Panc1 (cell line): ENCODE results near the gene SORL1. TPM values are rescaled to one million over a fixed set of nuclear protein-coding genes. Genes with fewer than 3 reads are reported as not detected.

Experiments
- ATAC-seq: fragments of 200-7000 bp; cut with Tn5 transposase; 2 replicates; pipeline ENCODE4 v1.9.1; 2020; ENCODE audit warnings: mild to moderate bottlenecking, moderate library complexity
- BruUV-seq: library from RNA; stranded (reverse); fragments of 400-500 nt; replicated peaks from 2 replicates; lab custom pipeline; 2021; lab: Mats Ljungman, UMichigan
- CTCF ChIA-PET: fragments of 300-600 bp; sonication (Branson Sonifier 250); formaldehyde crosslinking; loops from one replicate; lab custom pipeline; 2022; ENCODE audit warnings: antibody characterized with exemption; lab: Charles Lee
- POLR2A ChIA-PET: fragments of 300-600 bp; sonication (Branson Sonifier 250); formaldehyde crosslinking; loops from one replicate; lab custom pipeline; 2022; ENCODE audit warnings: antibody characterized with exemption; lab: Charles Lee
- DNase-seq: peaks from one replicate; pipeline ENCODE4 v3.0.0-alpha.2; 2010; ENCODE audit warnings: low read depth, low spot score
- H3K27ac ChIP-seq: 2 replicates; pipeline ENCODE4 v1.5.1; 2011; ENCODE audit warnings: mild to moderate bottlenecking, low read length, inconsistent platforms
- H3K27me3 ChIP-seq: fragments of 200-500 bp; sonication (Bioruptor generic); 2 replicates; pipeline ENCODE4 v1.6.0; 2014; ENCODE audit warnings: low read length, inconsistent platforms; ENCODE audit not compliant: control insufficient read depth, insufficient read depth
- H3K36me3 ChIP-seq: fragments of 200-500 bp; sonication (Bioruptor generic); 2 replicates; pipeline ENCODE4 v1.5.1; 2014; ENCODE audit warnings: inconsistent platforms, mild to moderate bottlenecking, low read length, moderate library complexity; ENCODE audit not compliant: control insufficient read depth, insufficient read depth
- H3K4me1 ChIP-seq: 2 replicates; pipeline ENCODE4 v1.5.1; 2011; ENCODE audit warnings: inconsistent platforms, mild to moderate bottlenecking, low read length, moderate library complexity; ENCODE audit not compliant: control insufficient read depth, insufficient read depth
- H3K4me3 ChIP-seq, 2 experiments: 2 replicates each; pipeline ENCODE4 v1.5.1; 2011 to 2012; ENCODE audit warnings: low read depth in 2 of 2, low read length in 2 of 2, mild to moderate bottlenecking in 2 of 2, inconsistent platforms in 1 of 2, moderate library complexity in 1 of 2
- H3K9me3 ChIP-seq: fragments of 200-500 bp; sonication (Bioruptor generic); 2 replicates; pipeline ENCODE4 v1.5.1; 2014; ENCODE audit warnings: low read depth, mild to moderate bottlenecking, inconsistent platforms, low read length, moderate library complexity; ENCODE audit not compliant: control insufficient read depth, insufficient read depth
- CTCF ChIP-seq: fragments of 450-650 bp; IDR thresholded peaks from 2 replicates; pipeline ENCODE4 v1.5.1; 2017; ENCODE audit warnings: mild to moderate bottlenecking
- POLR2AphosphoS5 ChIP-seq: IDR thresholded peaks from 2 replicates; pipeline ENCODE4 v1.6.1; 2012; ENCODE audit warnings: mild to moderate bottlenecking, low read depth, low read length, moderate library complexity
- SIN3A ChIP-seq: IDR thresholded peaks from 2 replicates; pipeline ENCODE4 v1.6.1; 2012; ENCODE audit warnings: low read depth, mild to moderate bottlenecking, low read length, moderate library complexity, borderline replicate concordance; ENCODE audit not compliant: insufficient read depth
- TCF7L2 ChIP-seq: IDR thresholded peaks from 2 replicates; pipeline ENCODE4 v1.6.1; 2011; ENCODE audit warnings: mild to moderate bottlenecking, low read depth, low read length, inconsistent platforms
- in situ Hi-C: cut with HindIII; loops from 2 replicates; pipeline ENCODE4 v1.10.0; 2016; ENCODE audit warnings: low sequenced_read_pairs, low pct_unique_long_range_greater_than_20kb
- intact Hi-C: fragments of 100-400 bp; cut with micrococcal nuclease; formaldehyde crosslinking; loops from one replicate; pipeline ENCODE4 v1.10.0; 2022; ENCODE audit not compliant: unreplicated experiment
- total RNA-seq: library from RNA; stranded (reverse); gene quantifications from one replicate; pipeline ENCODE4 v1.2.1, GENCODE V29; 2021; ENCODE audit not compliant: unreplicated experiment
- TF ChIP-seq, protein P1 (sequence below), 2 experiments: IDR thresholded peaks; 2 replicates each; pipeline ENCODE4 v1.6.1; 2011 to 2012; ENCODE audit warnings: low read depth in 2 of 2, control low read depth in 1 of 2, low read length in 1 of 2, mild to moderate bottlenecking in 1 of 2, moderate library complexity in 1 of 2; ENCODE audit not compliant: insufficient read depth in 1 of 2

SORL1 gene
- total RNA-seq, 1 experiment from 2014 or later, result 36.3 TPM

DNA sequence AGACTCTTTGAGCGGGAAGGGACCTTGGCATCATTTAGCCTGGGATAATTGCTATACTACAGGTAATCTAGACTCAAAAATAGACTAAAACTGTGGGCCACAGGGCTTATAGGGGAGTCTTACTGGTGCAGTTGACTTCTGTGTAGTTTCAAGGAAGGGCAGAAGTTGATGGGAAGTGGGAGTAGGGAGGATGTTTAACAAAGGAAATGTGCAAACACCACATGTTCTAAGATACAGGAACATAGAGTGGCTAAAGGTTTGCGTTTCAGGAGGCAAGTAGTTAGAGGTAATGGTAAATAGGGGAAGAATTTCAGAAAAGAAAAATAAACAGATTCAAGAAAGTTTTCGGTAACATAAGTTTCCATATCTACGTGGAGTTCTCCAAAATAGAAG, 14.4 kb upstream of the SORL1 start:
- H3K9me3 ChIP-seq, result no peaks in the 10 kb centered on the region
- ChIA-PET POLR2A (no interaction called here), CTCF (no interaction called here)
- intact Hi-C loops, result no loop called here
- no peak for TF ChIP-seq POLR2AphosphoS5
- no peak for TF ChIP-seq TCF7L2
- TF ChIP-seq SIN3A, result no peak
- TF ChIP-seq, protein P1, sequence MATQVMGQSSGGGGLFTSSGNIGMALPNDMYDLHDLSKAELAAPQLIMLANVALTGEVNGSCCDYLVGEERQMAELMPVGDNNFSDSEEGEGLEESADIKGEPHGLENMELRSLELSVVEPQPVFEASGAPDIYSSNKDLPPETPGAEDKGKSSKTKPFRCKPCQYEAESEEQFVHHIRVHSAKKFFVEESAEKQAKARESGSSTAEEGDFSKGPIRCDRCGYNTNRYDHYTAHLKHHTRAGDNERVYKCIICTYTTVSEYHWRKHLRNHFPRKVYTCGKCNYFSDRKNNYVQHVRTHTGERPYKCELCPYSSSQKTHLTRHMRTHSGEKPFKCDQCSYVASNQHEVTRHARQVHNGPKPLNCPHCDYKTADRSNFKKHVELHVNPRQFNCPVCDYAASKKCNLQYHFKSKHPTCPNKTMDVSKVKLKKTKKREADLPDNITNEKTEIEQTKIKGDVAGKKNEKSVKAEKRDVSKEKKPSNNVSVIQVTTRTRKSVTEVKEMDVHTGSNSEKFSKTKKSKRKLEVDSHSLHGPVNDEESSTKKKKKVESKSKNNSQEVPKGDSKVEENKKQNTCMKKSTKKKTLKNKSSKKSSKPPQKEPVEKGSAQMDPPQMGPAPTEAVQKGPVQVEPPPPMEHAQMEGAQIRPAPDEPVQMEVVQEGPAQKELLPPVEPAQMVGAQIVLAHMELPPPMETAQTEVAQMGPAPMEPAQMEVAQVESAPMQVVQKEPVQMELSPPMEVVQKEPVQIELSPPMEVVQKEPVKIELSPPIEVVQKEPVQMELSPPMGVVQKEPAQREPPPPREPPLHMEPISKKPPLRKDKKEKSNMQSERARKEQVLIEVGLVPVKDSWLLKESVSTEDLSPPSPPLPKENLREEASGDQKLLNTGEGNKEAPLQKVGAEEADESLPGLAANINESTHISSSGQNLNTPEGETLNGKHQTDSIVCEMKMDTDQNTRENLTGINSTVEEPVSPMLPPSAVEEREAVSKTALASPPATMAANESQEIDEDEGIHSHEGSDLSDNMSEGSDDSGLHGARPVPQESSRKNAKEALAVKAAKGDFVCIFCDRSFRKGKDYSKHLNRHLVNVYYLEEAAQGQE (IDR thresholded peaks at IDR 0.05; ENCODE audit: insufficient read depth in 1 of 2, low read depth in 2 of 2, low read length in 1 of 2), result no peak
- TF ChIP-seq CTCF, result no peak
- ATAC-seq (no peak), DNase-seq (no peak)
- H3K36me3 ChIP-seq, result no peaks in the 10 kb centered on the region
- BruUV-seq, result no TSS peak
- H3K27me3 ChIP-seq, result no peaks in the 10 kb centered on the region; the same call in 1 of the 2 replicates
- H3K27ac ChIP-seq, result no peak overlapping the region
- H3K4me1 ChIP-seq, result no peaks in the 10 kb centered on the region
- in situ Hi-C loops, result no loop called here
- H3K4me3 ChIP-seq, result no peak overlapping the region

DNA sequence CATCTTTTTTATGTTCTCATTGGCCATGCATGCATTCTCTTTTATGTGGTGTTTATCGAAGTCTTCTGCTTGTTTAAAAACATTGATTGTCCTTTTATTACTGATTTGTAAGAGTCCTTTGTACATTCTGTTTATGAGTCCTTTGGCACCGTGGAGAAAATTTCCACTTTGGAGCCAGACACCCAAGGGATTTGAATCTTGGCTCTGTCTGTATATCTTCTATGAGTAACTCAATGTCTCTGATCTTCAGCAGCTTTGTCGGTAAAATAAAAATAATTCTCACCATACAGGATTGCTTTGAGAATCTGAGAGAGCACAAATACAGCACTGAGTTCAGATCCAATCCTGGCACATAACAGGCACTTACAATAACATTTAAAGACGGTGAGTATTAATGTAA, 12.8 kb upstream of the SORL1 start:
- intact Hi-C loops, result no loop called here
- H3K36me3 ChIP-seq, result no peaks in the 10 kb centered on the region
- H3K9me3 ChIP-seq, result no peaks in the 10 kb centered on the region
- in situ Hi-C loops, result no loop called here
- no peak overlapping the region for H3K27ac ChIP-seq
- DNase-seq (no peak), ATAC-seq (no peak)
- ChIA-PET CTCF (no interaction called here), POLR2A (no interaction called here)
- no TSS peak for BruUV-seq
- no peaks in the 10 kb centered on the region for H3K4me1 ChIP-seq
- TF ChIP-seq TCF7L2 (no peak), CTCF (no peak), SIN3A (no peak), POLR2AphosphoS5 (no peak)
- TF ChIP-seq, protein P1 (IDR thresholded peaks at IDR 0.05; ENCODE audit: insufficient read depth in 1 of 2, low read depth in 2 of 2, low read length in 1 of 2), result no peak
- H3K27me3 ChIP-seq, result no peaks in the 10 kb centered on the region; the same call in 1 of the 2 replicates
- no peak overlapping the region for H3K4me3 ChIP-seq
